GM10248 (cell line): ENCODE measurements around the gene DNAAF5.
"Not testable (repeated sequence)": the region's sequence is repeated elsewhere in the genome, so short reads cannot be mapped to it uniquely, and the experiment has no call there.

Source experiments
- CTCF ChIA-PET: fragments of 300-600 bp; sonication (Branson Sonifier 250); formaldehyde crosslinking; extraction: SDS; loops from one replicate; lab custom pipeline; 2021; ENCODE audit warnings: antibody characterized with exemption; lab: Yijun Ruan, JAX
- POLR2A ChIA-PET: fragments of 350-650 bp; sonication (Branson Sonifier 250); formaldehyde crosslinking; extraction: SDS; loops from one replicate; lab custom pipeline; 2020; ENCODE audit warnings: antibody characterized with exemption; lab: Yijun Ruan, JAX
- DNase-seq: peaks from one replicate; pipeline ENCODE4 v3.0.0; 2012; ENCODE audit errors: extremely low spot score
- TF ChIP-seq, protein P1 (sequence below): IDR thresholded peaks from 2 replicates; pipeline ENCODE4 v1.5.1; 2012; ENCODE audit warnings: mild to moderate bottlenecking, low read depth; ENCODE audit errors: extremely low read depth, missing control alignments, control extremely low read depth

The DNAAF5 gene

GRCh38 chr7:751826-752225 is 25.3 kb downstream of the DNAAF5 start:
- DNase-seq: no peak
- ChIA-PET POLR2A (interaction anchor here (0.5 kb wide), 1 partner anchor 334 kb away, joined by 5 read pairs; no protein-coding TSS in a partner anchor), CTCF (no interaction called here)
- TF ChIP-seq, protein P1, sequence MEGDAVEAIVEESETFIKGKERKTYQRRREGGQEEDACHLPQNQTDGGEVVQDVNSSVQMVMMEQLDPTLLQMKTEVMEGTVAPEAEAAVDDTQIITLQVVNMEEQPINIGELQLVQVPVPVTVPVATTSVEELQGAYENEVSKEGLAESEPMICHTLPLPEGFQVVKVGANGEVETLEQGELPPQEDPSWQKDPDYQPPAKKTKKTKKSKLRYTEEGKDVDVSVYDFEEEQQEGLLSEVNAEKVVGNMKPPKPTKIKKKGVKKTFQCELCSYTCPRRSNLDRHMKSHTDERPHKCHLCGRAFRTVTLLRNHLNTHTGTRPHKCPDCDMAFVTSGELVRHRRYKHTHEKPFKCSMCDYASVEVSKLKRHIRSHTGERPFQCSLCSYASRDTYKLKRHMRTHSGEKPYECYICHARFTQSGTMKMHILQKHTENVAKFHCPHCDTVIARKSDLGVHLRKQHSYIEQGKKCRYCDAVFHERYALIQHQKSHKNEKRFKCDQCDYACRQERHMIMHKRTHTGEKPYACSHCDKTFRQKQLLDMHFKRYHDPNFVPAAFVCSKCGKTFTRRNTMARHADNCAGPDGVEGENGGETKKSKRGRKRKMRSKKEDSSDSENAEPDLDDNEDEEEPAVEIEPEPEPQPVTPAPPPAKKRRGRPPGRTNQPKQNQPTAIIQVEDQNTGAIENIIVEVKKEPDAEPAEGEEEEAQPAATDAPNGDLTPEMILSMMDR: no peak

GRCh38 chr7:752256-752655 is 25.8 kb downstream of the DNAAF5 start:
- POLR2A ChIA-PET: interaction anchor here (0.5 kb wide), 1 partner anchor 334 kb away, joined by 5 read pairs; no protein-coding TSS in a partner anchor
- CTCF ChIA-PET, DNase-seq: not testable (repeated sequence)

DNA sequence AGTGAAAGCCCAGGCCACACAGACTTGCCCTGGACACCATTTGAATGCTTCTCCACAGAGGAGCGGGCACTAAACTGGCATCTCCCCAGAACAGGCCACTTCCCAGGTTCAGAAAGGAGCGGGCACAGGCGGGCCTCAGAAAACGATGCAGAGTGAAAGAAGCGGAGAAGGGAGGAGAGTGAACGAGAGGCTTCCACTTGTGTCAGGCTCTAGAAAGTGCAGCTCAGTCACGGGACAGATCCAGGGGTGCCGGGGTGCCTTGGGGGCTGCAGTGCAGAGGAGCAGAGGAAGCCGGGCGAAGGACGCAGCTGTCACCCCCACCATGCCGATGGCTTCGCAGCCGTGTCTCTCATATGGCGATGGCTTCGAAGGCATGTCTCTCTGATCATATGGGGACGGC is 26.7 kb downstream of the DNAAF5 start:
- TF ChIP-seq, protein P1: no peak
- ChIA-PET CTCF (no interaction called here), POLR2A (no interaction called here)
- DNase-seq: no peak

DNA sequence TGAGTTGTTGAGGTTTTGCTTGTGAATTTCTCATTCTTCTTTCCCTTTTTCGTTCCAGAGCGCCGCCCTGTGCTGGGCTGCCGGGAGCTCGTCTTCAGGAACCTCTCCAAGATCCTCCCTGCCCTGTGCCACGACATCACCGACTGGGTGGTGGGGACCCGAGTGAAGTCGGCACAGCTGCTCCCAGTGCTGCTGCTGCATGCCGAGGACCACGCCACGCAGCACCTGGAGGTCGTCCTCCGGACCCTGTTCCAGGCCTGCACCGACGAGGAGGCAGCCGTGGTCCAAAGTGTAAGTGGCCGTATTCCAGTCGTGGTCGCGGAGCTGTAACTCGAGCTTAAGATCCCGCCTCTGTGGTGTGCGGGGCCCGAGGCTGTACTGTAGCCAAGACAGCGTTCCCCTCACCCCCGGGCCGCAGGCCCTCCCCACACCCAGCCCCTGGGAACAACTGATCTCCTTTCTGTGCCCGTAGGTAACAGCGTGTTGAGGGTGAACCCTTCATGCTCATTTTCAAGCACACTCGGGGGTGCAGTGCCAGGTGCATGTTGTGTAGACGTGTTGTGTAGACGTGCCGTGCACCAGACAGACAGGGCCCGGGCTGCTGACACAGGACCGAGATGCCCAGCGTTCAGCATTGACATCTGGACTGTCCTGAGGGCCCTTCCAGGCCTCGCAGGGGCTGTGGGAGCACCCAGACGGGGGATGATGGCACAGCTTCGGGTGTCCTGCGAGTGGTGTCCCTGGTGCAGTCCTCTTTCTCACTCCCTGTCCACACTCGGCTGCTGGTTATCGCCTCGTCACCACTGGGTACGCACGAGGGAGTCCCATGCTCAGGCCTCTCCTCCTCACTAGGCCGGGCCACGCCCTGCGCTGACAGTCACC is 28.3 kb downstream of the DNAAF5 start:
- TF ChIP-seq, protein P1: no peak
- DNase-seq: no peak
- CTCF ChIA-PET: no interaction called here
- POLR2A ChIA-PET: no interaction called here

DNA sequence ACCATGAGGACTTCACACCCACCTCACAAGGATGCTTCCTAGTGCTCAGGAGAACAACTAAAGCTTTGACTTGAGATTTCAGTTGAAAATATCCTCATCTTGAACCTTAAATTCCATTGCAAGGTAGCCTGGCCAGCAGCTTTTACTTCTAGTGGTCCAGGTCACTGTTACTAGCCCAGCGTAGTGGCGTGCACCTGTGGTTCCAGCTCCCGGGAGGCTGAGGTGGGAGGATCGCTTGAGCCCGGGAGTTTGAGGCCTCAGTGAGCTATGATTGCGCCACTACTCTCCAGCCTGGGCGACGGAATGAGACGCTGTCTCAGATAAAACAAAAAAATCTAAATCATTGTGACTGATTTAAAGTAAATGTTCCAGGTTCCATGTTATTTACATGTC is 28.9 kb downstream of the DNAAF5 start:
- DNase-seq: no peak
- TF ChIP-seq, protein P1: no peak
- POLR2A ChIA-PET: no interaction called here
- CTCF ChIA-PET: no interaction called here

DNA sequence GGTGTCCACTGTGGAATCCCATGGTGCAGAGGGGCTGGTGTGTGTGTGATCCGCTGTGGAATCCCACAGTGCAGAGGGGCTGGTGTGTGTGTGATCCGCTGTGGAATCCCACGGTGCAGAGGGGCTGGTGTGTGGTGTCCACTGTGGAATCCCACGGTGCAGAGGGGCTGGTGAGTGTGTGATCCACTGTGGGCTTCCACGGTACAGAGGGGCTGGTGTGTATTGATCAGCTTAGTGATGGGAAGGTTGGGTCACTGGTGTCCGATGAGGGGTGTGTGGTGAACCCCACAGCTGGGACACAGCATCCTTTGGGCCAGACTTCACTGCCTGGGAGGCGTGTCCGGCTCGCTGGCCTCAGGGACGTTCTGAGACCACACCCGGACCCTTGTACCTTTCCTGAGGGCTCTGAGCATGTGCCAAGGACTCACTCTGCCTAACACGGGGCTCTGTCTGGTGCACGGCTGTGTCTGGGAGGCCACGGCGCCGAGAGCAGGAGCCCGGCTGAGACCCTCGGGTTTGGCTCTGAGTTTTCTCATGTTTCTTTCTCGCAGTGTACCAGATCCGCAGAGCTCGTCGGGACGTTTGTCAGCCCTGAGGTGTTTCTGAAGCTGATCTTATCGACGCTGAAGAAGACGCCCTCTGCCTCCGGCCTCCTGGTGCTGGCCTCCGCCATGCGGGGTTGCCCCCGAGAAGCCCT is 29.9 kb downstream of the DNAAF5 start:
- DNase-seq: no peak
- POLR2A ChIA-PET: no interaction called here
- TF ChIP-seq, protein P1: no peak
- CTCF ChIA-PET: no interaction called here
